AG04450 (cell line): ENCODE measurements around the gene DDX1. TPM values are rescaled to one million over a fixed set of nuclear protein-coding genes. Genes with fewer than 3 reads are reported as not detected.

ENCODE experiments used
- CTCF ChIA-PET: fragments of 300-600, 350-600 bp; formaldehyde crosslinking; extraction: SDS; loops from one replicate; lab custom pipeline; 2022; ENCODE audit warnings: antibody characterized with exemption, inconsistent platforms; lab: Charles Lee
- POLR2A ChIA-PET: fragments of 350-600 bp; formaldehyde crosslinking; extraction: SDS; loops from one replicate; lab custom pipeline; 2021; ENCODE audit warnings: antibody characterized with exemption, inconsistent platforms; lab: Yijun Ruan, JAX
- DNase-seq: peaks from one replicate; pipeline ENCODE4 v3.0.0-alpha.2; 2011; ENCODE audit warnings: low read depth, low spot score
- H3K27ac ChIP-seq: one replicate; pipeline ENCODE4 v1.5.1; 2012; ENCODE audit warnings: low read depth, low read length, control low read depth
- H3K27me3 ChIP-seq: one replicate; pipeline ENCODE4 v1.6.0; 2012; ENCODE audit warnings: low read length; ENCODE audit not compliant: control insufficient read depth, insufficient read depth
- H3K4me3 ChIP-seq: 2 replicates; pipeline ENCODE4 v1.5.1; 2011; ENCODE audit warnings: mild to moderate bottlenecking, low read depth, low read length, control low read depth
- H3K9me3 ChIP-seq: 2 replicates; pipeline ENCODE4 v1.5.1; 2012; ENCODE audit warnings: low read length; ENCODE audit not compliant: control insufficient read depth, insufficient read depth
- CTCF ChIP-seq: IDR thresholded peaks from 2 replicates; pipeline ENCODE4 v1.5.1; 2011; ENCODE audit warnings: low read depth, low read length, control low read depth, inconsistent platforms
- polyA plus RNA-seq: library from polyadenylated mRNA; depleted of rRNA; stranded (reverse); fragments of >200 nt; gene quantifications from 2 replicates; pipeline ENCODE4 v1.2.3, GENCODE V29; 2011

Gene DDX1
- polyA plus RNA-seq, 1 experiment, result 171 TPM

GRCh38 chr2:15616850-15617777 lies 25.4 kb downstream of the DDX1 start:
- H3K4me3 ChIP-seq, result no peak overlapping the region
- no peak overlapping the region for H3K27ac ChIP-seq
- H3K9me3 ChIP-seq, result no peaks in the 10 kb centered on the region; the same call in 1 of the 2 replicates
- DNase-seq, result no peak
- no peak for TF ChIP-seq CTCF
- CTCF ChIA-PET, result no interaction called here
- POLR2A ChIA-PET, result no interaction called here
- H3K27me3 ChIP-seq, result no peaks in the 10 kb centered on the region

- no peak for DNase-seq
- ChIA-PET CTCF (no interaction called here), POLR2A (no interaction called here)
- no peak for TF ChIP-seq CTCF
- Histone ChIP-seq H3K9me3 (no peaks in the 10 kb centered on the region; the same call in 1 of the 2 replicates), H3K27me3 (no peaks in the 10 kb centered on the region), H3K27ac (no peak overlapping the region), H3K4me3 (no peak overlapping the region)
Observed at GRCh38 chr2:15617778-15618448, 26.2 kb downstream of the DDX1 start.

GRCh38 chr2:15618449-15618855 lies 26.8 kb downstream of the DDX1 start:
- ChIA-PET CTCF (no interaction called here), POLR2A (no interaction called here)
- H3K4me3 ChIP-seq, result no peak overlapping the region
- no peak overlapping the region for H3K27ac ChIP-seq
- no peak for TF ChIP-seq CTCF
- H3K27me3 ChIP-seq, result no peaks in the 10 kb centered on the region
- no peaks in the 10 kb centered on the region; the same call in 1 of the 2 replicates for H3K9me3 ChIP-seq
- DNase-seq, result no peak

- H3K4me3 ChIP-seq, result no peak overlapping the region
- H3K27me3 ChIP-seq, result no peaks in the 10 kb centered on the region
- H3K9me3 ChIP-seq, result no peaks in the 10 kb centered on the region; the same call in 1 of the 2 replicates
- DNase-seq, result no peak
- H3K27ac ChIP-seq, result no peak overlapping the region
- CTCF ChIA-PET, result no interaction called here
- no peak for TF ChIP-seq CTCF
- POLR2A ChIA-PET, result no interaction called here
Observed at GRCh38 chr2:15619076-15619475, 27.4 kb downstream of the DDX1 start.

- no peaks in the 10 kb centered on the region for H3K27me3 ChIP-seq
- no peak for TF ChIP-seq CTCF
- POLR2A ChIA-PET, result no interaction called here
- CTCF ChIA-PET, result interaction anchor here (1.2 kb wide), 1 partner anchor 9 kb away, joined by 3 read pairs; no protein-coding TSS in a partner anchor
- H3K9me3 ChIP-seq, result no peaks in the 10 kb centered on the region; the same call in 1 of the 2 replicates
- no peak overlapping the region for H3K27ac ChIP-seq
- H3K4me3 ChIP-seq, result no peak overlapping the region
- no peak for DNase-seq
Observed at GRCh38 chr2:15619510-15619909, 27.8 kb downstream of the DDX1 start.
